Liver (tissue), 3 donors: Measurements from ENCODE around the gene FKBP15.

ENCODE experiments used
- HNF4G ChIP-seq: IDR thresholded peaks from 2 replicates; pipeline ENCODE4 v1.6.1; 2016; ENCODE audit warnings: antibody characterized with exemption
- TAF1 ChIP-seq: conservative IDR thresholded peaks from 2 replicates; pipeline ENCODE4 v1.6.1; 2016; ENCODE audit warnings: antibody characterized with exemption, mild to moderate bottlenecking
- YY1 ChIP-seq: IDR thresholded peaks from 2 replicates; pipeline ENCODE4 v1.6.1; 2016; ENCODE audit warnings: antibody characterized with exemption, mild to moderate bottlenecking
- TF ChIP-seq, protein P1 (sequence below): IDR thresholded peaks from 2 replicates; pipeline ENCODE4 v1.6.1; 2016; ENCODE audit warnings: antibody characterized with exemption
- TF ChIP-seq, protein P2 (sequence below): fragments of 150-350 bp; IDR thresholded peaks from 2 replicates; pipeline ENCODE4 v1.5.1; 2017; ENCODE audit warnings: improper control_type of control experiment, low read depth, low read length; ENCODE audit not compliant: missing input control
- donor health status: healthy.
- donor health status: healthy.

DNA sequence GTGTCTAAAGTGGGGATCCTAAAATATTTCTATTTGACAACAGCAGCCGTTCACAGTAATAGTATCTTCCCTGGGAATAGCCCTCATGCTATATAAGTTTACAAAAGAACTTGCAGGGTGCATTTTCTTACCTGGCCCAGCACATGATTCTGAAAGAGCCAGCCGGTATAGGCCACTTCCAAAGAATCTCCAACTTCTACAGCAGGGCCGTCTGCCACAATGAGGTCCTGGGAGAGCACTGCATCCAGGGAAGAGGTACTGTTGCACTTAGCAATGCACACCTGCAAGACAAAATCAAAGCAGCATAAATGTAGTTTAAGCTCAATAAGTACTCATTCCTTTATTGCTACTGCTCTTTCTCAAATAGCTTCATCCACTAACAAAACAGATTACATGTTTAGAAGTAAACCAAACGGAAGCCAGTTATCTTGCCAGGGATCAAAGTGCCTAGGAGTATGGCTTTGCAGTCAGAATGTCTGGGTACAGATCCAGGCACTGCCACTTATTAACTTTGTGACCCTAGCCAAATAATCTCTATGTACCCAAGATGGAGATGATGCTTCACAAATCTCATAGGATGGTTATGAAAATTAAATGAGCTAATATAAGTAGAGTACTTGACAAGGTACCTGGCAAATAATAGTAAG is 21.3 kb downstream of the FKBP15 start:
- TF ChIP-seq, protein P1, sequence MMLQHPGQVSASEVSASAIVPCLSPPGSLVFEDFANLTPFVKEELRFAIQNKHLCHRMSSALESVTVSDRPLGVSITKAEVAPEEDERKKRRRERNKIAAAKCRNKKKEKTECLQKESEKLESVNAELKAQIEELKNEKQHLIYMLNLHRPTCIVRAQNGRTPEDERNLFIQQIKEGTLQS, result no peak
- TF ChIP-seq, protein P2, sequence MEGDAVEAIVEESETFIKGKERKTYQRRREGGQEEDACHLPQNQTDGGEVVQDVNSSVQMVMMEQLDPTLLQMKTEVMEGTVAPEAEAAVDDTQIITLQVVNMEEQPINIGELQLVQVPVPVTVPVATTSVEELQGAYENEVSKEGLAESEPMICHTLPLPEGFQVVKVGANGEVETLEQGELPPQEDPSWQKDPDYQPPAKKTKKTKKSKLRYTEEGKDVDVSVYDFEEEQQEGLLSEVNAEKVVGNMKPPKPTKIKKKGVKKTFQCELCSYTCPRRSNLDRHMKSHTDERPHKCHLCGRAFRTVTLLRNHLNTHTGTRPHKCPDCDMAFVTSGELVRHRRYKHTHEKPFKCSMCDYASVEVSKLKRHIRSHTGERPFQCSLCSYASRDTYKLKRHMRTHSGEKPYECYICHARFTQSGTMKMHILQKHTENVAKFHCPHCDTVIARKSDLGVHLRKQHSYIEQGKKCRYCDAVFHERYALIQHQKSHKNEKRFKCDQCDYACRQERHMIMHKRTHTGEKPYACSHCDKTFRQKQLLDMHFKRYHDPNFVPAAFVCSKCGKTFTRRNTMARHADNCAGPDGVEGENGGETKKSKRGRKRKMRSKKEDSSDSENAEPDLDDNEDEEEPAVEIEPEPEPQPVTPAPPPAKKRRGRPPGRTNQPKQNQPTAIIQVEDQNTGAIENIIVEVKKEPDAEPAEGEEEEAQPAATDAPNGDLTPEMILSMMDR, result no peak
- no peak for TF ChIP-seq TAF1
- peak; percentile 51 for TF ChIP-seq HNF4G
- no peak for TF ChIP-seq YY1
